K562 (cell line): Measurements from ENCODE around the gene NPC1L1. TPM values are rescaled to one million over a fixed set of nuclear protein-coding genes. Genes with fewer than 3 reads are reported as not detected.

ENCODE experiments used
- ATF2 ChIP-seq: sonication (generic); formaldehyde crosslinking; IDR thresholded peaks from 2 replicates; pipeline ENCODE4 v1.8.1; 2022; ENCODE audit warnings: missing genetic modification reagents
- CREB1 ChIP-seq, 2 experiments: sonication (generic) in 1 of 2; formaldehyde crosslinking in 1 of 2; IDR thresholded peaks; 2 replicates each; pipeline versions ENCODE4 v1.6.1 to v1.8.0; 2012 to 2022; ENCODE audit warnings: inconsistent platforms in 1 of 2, mild to moderate bottlenecking in 1 of 2, missing genetic modification reagents in 1 of 2, moderate library complexity in 1 of 2
- E2F3 ChIP-seq: fragments of 250-450 bp; sonication (Bioruptor Pico); IDR thresholded peaks from 2 replicates; pipeline ENCODE4 v1.4.0; 2020; ENCODE audit warnings: mild to moderate bottlenecking
- ELF2 ChIP-seq: fragments of 250-450 bp; sonication (Bioruptor Pico); IDR thresholded peaks from 2 replicates; pipeline ENCODE4 v1.5.0; 2021; ENCODE audit warnings: mild to moderate bottlenecking
- FOXP4 ChIP-seq: sonication (generic); formaldehyde crosslinking; IDR thresholded peaks from 2 replicates; pipeline ENCODE4 v1.8.0; 2022; ENCODE audit warnings: mild to moderate bottlenecking, missing genetic modification reagents, borderline replicate concordance
- GABPA ChIP-seq: fragments of 200-800 bp; sonication (Bioruptor generic); conservative IDR thresholded peaks from 2 replicates; pipeline ENCODE4 v1.6.1; 2016; ENCODE audit warnings: low read depth, missing genetic modification characterization, missing compliant biosample characterization
- GMEB1 ChIP-seq: fragments of 250-450 bp; sonication (Bioruptor Pico); IDR thresholded peaks from 2 replicates; pipeline ENCODE4 v1.4.0; 2020; ENCODE audit warnings: mild to moderate bottlenecking
- HNRNPK ChIP-seq: fragments of 200-400 bp; formaldehyde crosslinking; IDR thresholded peaks from one replicate; pipeline ENCODE4 v1.6.1; 2018; ENCODE audit warnings: mild to moderate bottlenecking, low read depth, low read length; ENCODE audit not compliant: poor library complexity, severe bottlenecking
- RAD21 ChIP-seq, 2 experiments: fragments of 250-450 bp in 1 of 2; fragments of 450-650 bp in 1 of 2; sonication (Bioruptor Pico) in 1 of 2; formaldehyde crosslinking in 1 of 2; IDR thresholded peaks in 1 of 2; conservative IDR thresholded peaks in 1 of 2; 2 replicates each; pipeline versions ENCODE4 v1.4.0 to v1.8.0; 2020 to 2022; ENCODE audit warnings: mild to moderate bottlenecking in 2 of 2, moderate library complexity in 1 of 2
- SMAD4 ChIP-seq: fragments of 250-450 bp; sonication (Bioruptor Pico); conservative IDR thresholded peaks from 2 replicates; pipeline ENCODE4 v1.8.0; 2021; ENCODE audit warnings: inconsistent platforms, mild to moderate bottlenecking, moderate library complexity
- TBP ChIP-seq: optimal IDR thresholded peaks from 2 replicates; pipeline ENCODE3; 2011; ENCODE audit warnings: low read depth, low read length, improper control_type of control experiment
- TCF7 ChIP-seq: sonication (generic); IDR thresholded peaks from 2 replicates; pipeline ENCODE4 v1.6.1; 2016; ENCODE audit warnings: antibody characterized with exemption, borderline replicate concordance
- ZBTB8A ChIP-seq: fragments of 450-650 bp; IDR thresholded peaks from 2 replicates; pipeline ENCODE4 v1.6.1; 2018; ENCODE audit warnings: mild to moderate bottlenecking, moderate library complexity; ENCODE audit not compliant: partially characterized antibody
- ZNF175 ChIP-seq: fragments of 200-800 bp; sonication (Bioruptor generic); IDR thresholded peaks from 2 replicates; pipeline ENCODE4 v1.6.1; 2016; ENCODE audit warnings: low read depth, mild to moderate bottlenecking, missing genetic modification characterization, missing compliant biosample characterization
- ZNF282 ChIP-seq: sonication (generic); formaldehyde crosslinking; IDR thresholded peaks from 2 replicates; pipeline ENCODE4 v1.8.1; 2023; ENCODE audit warnings: missing genetic modification reagents
- ZNF57 ChIP-seq: fragments of 450-650 bp; formaldehyde crosslinking; IDR thresholded peaks from 2 replicates; pipeline ENCODE4 v1.4.0; 2020; ENCODE audit warnings: mild to moderate bottlenecking, moderate library complexity
- ZNF589 ChIP-seq: fragments of 200-800 bp; sonication (Bioruptor generic); IDR thresholded peaks from 2 replicates; pipeline ENCODE4 v1.6.1; 2016; ENCODE audit warnings: low read depth, missing genetic modification characterization, missing compliant biosample characterization
- polyA plus RNA-seq, 8 experiments: library from polyadenylated mRNA; depleted of rRNA in 4 of 8; stranded (reverse) in 5 of 8; unstranded in 3 of 8; fragments of >200 nt; fragmentation: Nextera tagmentation in 2 of 8; fragmentation: Illumina TruSeq in 1 of 8; extraction: Ambion mirVana in 2 of 8; extraction: Trizol in 1 of 8; gene quantifications; 2 replicates each; pipeline versions ENCODE4 v1.2.1 to v1.2.3, GENCODE V29; 2011 to 2014; ENCODE audit warnings: inconsistent platforms in 1 of 8, missing spikeins in 1 of 8
- total RNA-seq, 7 experiments: library from RNA; depleted of rRNA in 6 of 7; stranded (reverse); fragments of >200 nt in 6 of 7; fragmentation: Illumina TruSeq in 2 of 7; extraction: Trizol in 2 of 7; gene quantifications; 2 replicates each; pipeline versions ENCODE4 v1.2.1 to v1.2.3, GENCODE V29; 2011 to 2021; ENCODE audit warnings: low replicate concordance in 1 of 7
- TF ChIP-seq, protein P1 (sequence below): fragments of 450-650 bp; IDR thresholded peaks from 2 replicates; pipeline ENCODE4 v1.6.1; 2017; ENCODE audit warnings: mild to moderate bottlenecking, moderate library complexity
- TF ChIP-seq, protein P2 (sequence below): fragments of 450-650 bp; formaldehyde crosslinking; IDR thresholded peaks from 2 replicates; pipeline ENCODE4 v1.4.0; 2020; ENCODE audit warnings: mild to moderate bottlenecking, mixed read lengths

The NPC1L1 gene
- total and polyA plus RNA-seq, 9 of the 15 experiments (the other 6 are each of a cell fraction or from before 2014, with no cell fraction given): 0.01 to 0.18 (median 0.07) TPM; not detected in 4

GRCh38 chr7:44565097-44565794 is 24.1 kb upstream of the NPC1L1 start (continued):
- TF ChIP-seq FOXP4 (CRISPR knock-in tag) (no peak), TCF7 (no peak), ZNF589 (CRISPR knock-in tag) (no peak), ZNF57 (no peak), HNRNPK (no peak), E2F3 (no peak), ZBTB8A (no peak), ELF2 (CRISPR knock-in tag) (no peak), ZNF282 (CRISPR knock-in tag) (no peak), ATF2 (CRISPR knock-in tag) (no peak), RAD21 (CRISPR knock-in tag; conservative IDR thresholded peaks at IDR 0.05 in 1 of 2, IDR thresholded peaks at IDR 0.05 in 1 of 2) (peak; percentile 69 to 77), GABPA (tag) (no peak), GMEB1 (CRISPR knock-in tag) (no peak), CREB1 (IDR thresholded peaks at IDR 0.05) (no peak), CREB1 (CRISPR knock-in tag; IDR thresholded peaks at IDR 0.05) (peak; percentile 16; the same call in 1 of the 2 replicates), ZNF175 (CRISPR knock-in tag) (no peak), TBP (no peak), SMAD4 (CRISPR knock-in tag) (0 out of 2 replicates have a peak, but pooled peaks have one; percentile 25)
- TF ChIP-seq, protein P1, sequence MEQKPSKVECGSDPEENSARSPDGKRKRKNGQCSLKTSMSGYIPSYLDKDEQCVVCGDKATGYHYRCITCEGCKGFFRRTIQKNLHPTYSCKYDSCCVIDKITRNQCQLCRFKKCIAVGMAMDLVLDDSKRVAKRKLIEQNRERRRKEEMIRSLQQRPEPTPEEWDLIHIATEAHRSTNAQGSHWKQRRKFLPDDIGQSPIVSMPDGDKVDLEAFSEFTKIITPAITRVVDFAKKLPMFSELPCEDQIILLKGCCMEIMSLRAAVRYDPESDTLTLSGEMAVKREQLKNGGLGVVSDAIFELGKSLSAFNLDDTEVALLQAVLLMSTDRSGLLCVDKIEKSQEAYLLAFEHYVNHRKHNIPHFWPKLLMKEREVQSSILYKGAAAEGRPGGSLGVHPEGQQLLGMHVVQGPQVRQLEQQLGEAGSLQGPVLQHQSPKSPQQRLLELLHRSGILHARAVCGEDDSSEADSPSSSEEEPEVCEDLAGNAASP: no peak
- TF ChIP-seq, protein P2, sequence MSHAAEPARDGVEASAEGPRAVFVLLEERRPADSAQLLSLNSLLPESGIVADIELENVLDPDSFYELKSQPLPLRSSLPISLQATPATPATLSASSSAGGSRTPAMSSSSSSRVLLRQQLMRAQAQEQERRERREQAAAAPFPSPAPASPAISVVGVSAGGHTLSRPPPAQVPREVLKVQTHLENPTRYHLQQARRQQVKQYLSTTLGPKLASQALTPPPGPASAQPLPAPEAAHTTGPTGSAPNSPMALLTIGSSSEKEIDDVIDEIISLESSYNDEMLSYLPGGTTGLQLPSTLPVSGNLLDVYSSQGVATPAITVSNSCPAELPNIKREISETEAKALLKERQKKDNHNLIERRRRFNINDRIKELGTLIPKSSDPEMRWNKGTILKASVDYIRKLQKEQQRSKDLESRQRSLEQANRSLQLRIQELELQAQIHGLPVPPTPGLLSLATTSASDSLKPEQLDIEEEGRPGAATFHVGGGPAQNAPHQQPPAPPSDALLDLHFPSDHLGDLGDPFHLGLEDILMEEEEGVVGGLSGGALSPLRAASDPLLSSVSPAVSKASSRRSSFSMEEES (CRISPR knock-in tag): no peak
